HG02870 (cell line): ENCODE data around the gene KCNC4.

Experiments
- ATAC-seq: cut with Tn5 transposase; IDR thresholded peaks from one replicate; pipeline ENCODE4 v1.9.1; 2021; ENCODE audit warnings: mild to moderate bottlenecking, moderate library complexity; ENCODE audit not compliant: unreplicated experiment

KCNC4 gene

DNA sequence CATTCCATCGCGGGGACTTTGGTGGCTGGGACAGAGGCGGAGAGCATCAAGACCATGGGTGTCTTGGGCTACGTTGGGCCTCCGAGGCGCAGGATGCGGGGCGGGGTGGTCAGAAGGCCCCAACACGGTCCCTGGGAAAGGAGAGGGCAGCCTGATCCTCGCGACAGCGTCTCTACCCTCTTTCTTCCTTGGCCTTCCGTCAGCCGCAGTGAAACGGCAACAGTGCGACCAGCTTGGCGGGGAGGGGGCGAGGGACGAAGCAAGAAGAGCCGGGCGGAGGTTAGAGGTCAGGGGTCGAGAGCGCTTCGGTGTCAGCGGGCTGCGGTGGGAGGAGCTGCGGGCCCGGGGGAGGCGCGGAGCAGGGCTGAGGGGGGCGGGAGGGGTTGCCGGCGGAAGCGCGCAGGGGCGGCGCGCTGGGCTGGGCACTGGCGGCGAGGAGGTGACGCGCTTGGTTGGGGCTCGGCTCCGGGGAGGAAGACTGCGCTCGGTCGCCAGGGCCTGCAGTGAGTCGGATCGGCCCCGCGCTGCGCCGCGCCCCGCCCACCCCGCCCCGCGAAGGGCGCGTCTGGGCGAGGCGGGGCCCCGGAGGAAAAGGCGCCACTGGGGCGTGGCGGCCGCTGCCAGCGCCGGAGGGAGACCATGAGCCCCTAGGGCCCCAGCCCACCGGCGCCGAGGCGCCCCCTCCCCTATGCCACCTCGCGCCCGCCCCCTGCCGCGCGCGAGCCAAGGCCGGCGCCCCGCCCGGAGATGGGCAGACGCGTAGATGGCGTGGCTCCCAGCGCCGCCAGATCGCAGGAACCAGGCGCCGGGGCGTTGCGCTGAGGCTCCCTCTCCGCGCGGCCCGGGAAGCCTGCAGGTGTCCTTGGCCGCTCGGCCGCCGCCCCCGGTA, at the start of gene KCNC4:
TSS of gene KCNC4 (plus strand) at position 600 of the 889 bp plus-strand sequence. CDS start 1,186 bp downstream, outside the sequence.
- peak; percentile 70 for ATAC-seq

DNA sequence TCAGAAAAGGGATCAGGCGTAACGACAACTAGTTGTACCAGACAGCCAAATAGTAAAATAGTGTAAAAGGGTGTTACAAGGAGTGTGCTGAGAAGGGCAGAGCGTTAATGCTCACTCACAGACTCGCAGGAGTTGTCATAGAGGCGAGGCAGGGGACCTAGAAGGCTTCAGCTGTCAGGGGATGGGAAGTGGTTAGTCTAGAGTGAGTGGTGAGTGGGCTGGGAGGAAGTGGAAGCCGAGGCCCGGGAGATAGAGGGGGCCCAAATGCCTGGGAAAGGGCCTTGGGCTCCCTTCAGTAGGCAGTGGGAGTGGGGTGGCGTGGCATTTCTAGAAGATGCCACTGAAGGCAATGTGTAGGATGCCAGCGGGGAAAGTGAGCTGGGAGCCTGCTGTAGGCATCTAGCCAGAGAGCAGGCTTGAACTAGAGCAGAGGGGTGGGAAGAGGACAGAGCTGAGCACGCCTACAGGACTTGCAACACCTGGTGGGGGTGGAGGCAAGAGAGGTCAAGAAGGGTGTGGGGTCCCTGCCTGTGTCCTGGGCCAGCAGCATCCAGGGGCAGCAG, 49.5 kb upstream of the KCNC4 start:
- ATAC-seq = no peak

DNA sequence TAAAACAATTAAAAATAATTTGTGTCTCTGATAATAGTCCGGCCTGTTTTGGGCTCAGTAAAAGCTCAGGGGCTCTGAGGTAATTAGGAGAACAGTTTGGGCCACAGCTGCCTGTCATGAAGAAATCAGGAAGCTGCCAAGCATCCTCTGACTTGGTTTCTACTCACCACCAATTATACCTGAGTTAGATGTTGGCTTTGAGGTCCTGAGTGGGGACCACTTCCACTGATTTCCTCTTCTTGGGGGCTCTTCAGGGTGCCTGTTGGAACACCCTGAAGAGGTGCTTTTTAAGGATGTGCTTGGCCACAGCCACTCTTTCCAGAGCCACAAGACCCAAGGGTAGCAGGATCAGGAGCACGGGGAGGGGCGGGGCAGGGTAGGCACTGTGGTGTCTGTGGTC, 48.9 kb upstream of the KCNC4 start:
- no peak for ATAC-seq

DNA sequence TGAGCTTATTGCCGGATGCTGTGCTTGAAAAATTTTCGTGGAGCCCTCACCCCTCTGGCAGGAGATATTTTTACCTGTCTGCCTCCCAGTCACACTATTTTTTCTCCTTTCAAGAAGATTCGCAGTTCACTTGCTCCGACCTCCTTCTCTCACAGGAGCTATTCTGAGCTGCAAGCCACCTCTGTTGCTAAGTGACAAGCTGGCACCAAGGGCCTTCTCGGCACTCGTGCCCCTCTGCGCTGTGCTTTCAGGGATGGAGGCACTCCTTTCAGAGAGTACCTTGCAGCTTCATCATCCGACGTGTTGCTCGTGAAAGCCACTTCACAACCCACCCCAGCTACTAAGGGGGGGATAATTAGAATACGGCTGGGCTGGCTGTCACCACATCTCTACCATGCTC, 48.3 kb upstream of the KCNC4 start:
- ATAC-seq = no peak

DNA sequence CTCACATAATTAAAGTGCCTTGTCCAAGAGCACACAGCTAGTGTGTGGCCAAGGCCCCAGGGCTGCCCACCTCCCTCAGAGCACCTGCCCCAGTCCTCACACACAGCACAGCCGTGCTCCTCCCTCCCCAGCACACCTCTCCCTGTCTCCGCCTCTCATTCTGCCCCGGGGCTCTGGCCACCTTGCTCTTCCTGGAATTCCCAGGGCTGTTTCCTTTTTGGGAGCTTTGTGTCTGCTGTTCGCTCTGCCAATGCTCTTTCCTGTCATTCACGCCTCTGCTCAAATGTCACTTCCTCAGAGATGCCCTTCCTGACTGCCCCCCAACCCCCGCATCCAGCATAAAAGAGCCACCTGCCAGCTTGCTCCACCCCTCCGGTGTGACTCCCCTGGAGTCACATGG, 46.5 kb upstream of the KCNC4 start:
- ATAC-seq = no peak

DNA sequence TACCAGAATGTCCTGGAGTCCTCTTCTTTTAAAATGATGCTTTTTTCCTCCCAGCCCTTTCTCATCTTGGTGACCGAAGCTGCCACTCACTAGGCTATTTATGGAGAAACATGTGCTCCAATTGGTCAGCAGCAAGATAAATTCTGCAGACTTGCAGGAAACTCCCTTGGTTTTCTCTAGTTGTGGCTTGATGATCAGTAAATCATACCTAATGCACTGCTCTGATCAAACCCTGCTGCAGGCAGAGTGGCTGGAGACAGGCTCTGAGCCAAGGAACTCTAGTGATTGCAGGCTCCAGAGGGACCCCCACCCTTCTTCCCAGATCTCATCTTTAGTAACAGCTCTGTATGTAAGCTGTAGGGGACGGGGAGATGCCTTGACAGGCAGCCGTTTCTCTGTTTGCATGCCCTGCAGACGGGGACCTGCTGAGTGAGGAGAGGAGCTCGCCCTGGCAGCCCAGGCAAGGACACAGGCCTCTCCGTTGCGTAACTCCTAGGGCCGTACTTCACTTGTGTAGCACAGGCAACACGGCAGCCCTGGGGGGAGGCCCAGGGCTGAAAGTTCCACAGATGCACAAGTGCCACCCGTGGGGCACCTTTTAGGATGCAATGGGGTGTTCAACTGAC, 45.3 kb upstream of the KCNC4 start:
- no peak for ATAC-seq

DNA sequence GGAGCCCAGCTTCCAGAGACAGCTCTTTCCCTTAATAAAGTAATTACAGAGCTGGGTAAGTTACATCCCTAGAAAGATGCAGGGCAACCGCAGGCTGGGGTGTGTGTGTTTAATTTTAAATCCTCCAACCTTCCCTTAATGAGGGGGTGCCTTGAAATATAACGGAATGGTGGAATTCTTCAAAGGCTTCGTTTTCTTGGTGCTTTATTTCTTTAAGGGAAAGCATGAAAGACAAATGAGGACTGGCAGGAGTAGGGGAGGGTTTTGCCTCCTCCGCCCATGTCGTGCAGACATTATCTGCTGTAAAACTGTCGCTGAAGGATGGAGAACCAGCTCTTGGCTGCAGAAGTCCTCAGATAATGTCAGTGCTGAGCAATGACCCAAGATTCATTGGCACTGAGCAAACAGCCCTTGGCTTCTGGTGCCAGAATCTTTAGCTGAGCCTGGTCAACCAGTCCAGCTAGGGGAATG, 44.3 kb upstream of the KCNC4 start:
- no peak for ATAC-seq

DNA sequence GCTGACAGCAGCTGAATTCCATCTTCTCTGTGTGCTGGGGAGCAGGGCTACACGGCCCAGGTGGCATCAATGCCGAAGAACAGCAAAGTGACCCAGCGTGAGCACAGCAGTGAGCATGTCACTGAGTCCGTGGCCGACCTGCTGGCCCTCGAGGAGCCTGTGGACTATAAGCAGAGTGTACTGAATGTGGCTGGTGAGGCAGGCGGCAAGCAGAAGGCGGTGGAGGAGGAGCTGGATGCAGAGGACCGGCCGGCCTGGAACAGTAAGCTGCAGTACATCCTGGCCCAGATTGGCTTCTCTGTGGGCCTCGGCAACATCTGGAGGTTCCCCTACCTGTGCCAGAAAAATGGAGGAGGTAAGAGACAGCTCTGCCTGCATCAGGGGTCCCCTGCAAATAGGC, 43.3 kb upstream of the KCNC4 start:
- ATAC-seq = no peak

DNA sequence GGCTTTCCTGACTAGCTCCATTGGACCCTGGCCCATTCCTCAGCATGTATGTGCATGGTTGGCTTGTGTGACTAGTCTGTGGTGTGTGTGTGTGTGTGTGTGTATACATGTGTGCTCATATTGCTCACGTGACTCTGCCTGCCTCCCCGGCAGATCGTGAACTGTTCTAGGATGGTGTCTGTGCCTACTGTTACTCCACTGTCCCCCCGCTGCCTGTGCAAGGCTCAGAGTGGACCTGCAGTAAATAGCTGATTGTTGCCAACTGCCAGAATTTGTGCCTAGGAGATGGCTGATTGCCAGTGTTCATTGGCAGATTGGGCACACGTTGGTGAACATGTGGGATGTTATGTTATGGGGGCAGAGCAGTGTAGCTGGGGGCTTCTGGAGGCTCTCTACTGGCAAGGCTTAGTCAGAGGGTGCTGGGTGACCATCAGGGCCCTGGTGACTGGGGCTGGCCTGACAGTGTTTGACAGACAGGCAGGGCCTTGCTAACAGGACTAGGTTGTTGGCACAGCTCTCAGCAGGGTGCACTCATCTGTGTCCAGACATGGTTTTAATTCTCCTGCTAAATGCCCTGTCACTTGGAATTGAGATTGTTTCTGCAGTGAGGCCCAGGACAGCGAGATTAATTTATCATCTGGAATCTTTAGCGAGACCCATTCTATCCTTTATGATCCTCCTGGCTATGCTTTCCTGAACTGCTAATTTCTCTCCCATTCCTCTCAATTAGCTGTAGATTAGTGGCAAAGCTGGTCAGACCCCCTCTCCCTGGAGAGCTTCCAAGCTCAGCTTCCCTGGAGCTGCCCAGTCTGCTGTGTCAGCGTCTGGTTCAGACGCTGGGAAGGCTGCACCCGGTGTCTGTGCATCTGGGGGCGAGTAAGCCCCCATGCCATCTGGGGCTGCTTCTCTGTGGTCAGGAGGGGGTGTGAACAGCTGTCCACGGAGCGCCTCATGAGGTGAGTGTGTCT, 39.1 kb upstream of the KCNC4 start:
- ATAC-seq = no peak

DNA sequence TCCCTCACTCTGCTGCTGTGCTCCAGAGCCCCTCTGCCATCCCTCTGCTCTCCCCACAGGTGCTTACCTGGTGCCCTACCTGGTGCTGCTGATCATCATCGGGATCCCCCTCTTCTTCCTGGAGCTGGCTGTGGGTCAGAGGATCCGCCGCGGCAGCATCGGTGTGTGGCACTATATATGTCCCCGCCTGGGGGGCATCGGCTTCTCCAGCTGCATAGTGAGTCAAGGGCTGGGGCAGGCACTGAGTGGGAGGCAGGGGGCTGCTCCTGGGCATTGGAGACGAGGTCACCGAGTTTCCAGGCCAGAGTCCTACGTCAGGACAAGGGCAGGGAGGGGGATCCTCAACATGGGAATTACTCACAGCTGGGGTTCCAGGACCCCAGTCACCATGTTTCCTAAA, 38.1 kb upstream of the KCNC4 start:
- no peak for ATAC-seq

DNA sequence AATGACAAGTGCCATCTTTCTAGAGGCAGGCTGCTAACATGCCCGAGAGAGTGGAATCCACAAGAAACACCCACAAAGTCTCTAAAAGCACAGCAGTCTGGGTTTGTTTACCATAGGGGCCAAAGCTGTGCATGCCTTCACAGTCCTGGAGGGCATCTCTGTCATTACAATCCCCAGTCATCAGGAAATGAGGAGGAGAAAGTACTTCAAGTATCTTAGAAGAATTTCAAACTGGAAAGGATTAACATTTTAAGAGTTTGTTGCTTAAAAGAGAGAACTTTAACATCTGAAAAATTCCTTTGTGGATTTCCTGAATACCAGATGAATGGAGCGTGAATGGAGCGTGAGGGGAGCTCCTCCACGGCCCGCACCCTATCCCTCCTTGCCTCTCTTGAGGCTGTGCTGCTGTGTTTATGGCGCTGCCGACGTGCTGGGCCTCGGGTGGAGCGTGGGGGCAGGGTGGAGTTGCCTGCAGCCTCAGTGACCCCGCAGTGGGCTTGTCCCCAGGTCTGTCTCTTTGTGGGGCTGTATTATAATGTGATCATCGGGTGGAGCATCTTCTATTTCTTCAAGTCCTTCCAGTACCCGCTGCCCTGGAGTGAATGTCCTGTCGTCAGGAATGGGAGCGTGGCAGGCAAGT, 36.5 kb upstream of the KCNC4 start:
- no peak for ATAC-seq

DNA sequence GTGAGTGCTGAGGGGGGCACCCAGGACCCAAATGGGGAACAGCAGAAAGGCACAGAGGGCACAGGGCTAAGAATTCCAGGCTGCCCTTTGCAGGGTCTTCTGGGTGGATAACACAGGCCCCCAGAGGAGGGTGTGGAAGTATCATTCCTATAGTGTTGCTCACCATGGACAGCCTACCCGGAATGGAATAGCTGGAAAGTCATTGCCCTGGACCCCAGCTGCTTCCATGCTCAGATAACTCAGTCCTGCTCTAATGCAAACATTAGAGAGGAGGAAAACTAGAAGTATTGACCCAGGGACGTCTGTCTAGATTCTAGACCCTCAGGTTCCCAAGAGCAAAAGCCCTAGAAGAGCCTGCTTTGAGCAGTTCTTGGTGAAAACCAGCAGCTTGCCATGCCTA, 35.2 kb upstream of the KCNC4 start:
- no peak for ATAC-seq

DNA sequence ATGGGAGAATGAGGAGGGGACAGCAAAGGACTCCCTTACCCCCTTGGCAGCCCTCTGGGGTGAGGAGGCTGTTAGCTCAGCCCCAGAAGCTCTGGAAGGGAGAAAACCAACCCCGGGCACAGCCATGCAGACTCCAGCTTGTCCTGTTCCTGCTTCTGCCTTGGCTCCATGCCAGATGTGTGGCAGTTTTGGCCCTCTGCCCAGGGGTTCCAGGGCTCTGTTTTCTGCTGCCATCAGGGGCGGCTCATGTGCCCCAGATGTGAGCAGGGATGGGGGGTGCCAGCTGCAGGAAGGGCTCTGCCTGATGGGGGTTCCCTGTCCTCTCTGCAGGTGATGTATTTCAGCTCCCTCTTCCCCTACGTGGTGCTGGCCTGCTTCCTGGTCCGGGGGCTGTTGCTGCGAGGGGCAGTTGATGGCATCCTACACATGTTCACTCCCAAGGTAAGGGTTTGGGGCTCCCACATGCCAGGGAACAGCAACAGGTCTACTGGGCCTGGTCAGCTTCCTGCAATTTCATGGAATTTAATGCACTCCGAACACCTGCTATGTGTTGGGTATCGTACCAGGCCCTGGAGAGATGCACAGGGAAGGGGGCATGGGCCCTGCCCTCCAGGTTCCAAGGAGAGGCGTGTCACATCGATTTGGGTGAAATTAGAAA, 33.7 kb upstream of the KCNC4 start:
- ATAC-seq = no peak

DNA sequence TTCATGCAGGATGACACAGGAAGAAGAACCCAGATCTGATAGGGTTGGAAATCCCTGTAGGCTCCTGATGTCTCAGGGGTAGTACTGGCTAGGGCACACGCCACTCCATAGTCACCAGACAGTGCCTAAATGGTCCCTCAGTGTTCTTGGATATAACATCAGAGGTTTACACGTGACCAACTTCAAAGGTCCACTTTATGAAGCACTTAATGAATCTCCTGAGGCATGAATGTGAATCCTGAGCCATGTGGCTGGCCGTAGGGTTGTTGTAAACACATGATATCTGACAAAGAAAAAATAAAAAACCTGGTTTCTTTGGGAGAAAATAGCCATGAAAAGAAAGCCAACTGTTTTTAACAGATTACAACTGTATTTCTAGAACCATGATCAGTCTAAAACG, 32.3 kb upstream of the KCNC4 start:
- no peak for ATAC-seq

DNA sequence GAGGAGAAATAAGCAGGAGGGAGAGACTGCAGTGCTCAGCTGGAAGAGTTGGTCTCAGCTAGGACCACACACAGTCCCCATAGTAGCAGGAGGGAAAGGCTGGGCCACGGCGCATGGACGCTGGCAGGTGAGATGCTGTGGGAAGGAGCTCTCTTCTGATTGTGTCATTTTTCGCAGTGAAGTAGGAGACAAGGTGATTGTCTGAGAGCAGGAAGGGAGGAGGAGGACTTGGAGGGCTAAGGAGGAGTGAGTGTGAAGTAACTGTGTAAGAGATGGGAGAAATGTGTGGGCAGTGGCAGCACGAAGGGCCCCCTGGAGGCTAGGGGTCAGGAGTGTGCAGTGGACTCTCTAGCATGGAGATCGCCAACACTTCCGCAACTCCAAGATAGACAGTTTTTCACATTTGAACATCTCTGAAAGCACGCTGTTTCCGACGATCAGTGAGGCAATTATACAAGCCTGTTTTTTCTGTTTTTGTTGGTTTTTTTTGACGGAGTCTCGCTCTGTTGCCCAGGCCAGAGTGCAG, 26.4 kb upstream of the KCNC4 start:
- ATAC-seq = no peak

DNA sequence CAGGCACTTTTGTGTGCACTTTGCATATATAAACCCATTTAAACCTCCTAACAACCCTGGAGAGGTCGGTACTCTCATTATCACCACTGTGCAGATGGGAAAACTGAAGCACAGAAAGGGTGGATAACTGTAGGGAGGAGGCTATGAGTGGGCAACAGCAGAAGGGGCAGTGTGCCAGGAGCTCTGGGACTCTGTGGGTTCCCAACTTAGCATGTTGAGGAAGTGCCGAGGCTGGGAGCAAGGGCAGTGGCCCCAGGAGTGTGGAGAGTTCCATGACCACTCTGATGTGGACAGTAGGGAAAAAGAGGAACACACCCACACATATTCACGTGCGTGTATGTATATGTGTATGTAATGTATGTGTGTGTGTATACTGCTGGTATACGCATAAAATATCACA, 25.7 kb upstream of the KCNC4 start:
- ATAC-seq = no peak

DNA sequence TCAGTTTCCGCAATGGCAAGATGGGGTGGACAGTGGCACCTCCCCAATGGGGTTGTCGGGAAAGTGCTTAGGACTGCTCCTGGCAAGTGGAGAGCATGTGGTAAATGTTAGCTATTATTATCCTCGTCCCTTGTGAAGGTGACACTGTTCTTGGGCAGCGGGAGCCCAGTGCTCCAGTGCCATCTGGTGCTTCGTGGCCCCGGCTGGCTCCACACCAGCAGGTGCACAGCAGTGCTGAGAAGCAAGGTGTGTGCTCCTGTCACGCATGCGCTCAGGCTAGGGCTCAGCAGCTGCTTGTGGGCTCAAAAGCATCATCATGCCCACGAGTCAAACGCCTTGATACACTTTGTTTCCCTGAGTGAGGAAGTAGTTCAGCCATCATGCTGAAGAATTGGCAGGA, 24.9 kb upstream of the KCNC4 start:
- no peak for ATAC-seq

DNA sequence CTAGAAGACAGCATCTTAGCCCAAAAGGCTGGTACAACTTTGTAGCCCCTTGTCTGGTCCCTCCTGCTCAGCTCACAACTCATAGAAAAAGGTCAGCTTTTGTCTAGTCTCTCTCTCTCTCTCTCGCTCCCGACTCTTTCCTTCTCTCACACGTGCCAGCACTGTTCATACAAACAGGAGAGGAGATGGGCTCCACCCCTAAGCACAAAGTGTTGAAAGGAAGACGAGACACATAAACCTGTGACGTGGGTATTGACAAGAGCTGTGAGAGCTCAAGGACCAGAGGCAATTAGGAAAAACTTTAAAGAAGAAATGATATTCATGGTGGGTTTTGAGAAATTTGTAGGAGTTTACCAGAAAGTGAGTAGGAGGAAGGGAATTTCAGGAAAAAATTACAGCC, 23.6 kb upstream of the KCNC4 start:
- no peak for ATAC-seq

DNA sequence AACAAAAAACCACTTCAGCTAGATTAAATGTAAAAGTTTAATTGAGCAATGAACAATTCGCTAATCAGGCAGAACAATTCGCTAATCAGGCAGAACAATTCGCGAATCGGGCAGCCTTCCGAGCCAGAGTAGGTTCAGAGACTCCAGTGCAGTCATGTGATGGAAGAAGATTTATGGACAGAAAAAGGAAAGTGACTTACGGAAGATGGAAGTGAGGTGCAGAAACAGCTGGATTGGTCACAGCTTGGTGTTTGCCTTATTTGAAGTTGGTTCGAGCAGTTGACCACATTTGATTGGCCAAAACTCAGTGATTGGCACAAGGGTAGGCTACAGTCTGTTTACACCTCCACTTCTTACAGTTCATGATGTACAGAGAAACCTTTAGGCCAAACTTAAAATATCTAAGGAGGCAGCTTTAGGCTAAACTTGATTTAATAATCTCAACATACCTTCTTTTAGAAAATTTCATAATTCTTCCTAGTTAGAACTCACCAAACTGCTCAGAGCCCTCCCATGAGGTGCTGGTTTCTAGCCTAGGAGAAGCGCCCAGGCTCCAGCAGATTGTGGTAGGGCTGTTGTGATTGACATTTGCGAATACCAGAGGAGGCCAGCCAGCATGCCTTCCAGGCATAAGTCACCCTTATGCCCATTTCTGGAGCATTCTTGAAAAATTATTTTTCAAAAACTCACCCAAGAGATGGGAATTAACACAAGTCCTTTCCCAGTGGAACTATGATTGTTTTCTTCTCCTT, 22.8 kb upstream of the KCNC4 start:
- no peak for ATAC-seq
